K562 (cell line): Measurements from ENCODE around the gene SLC28A1. TPM values are rescaled to one million over a fixed set of nuclear protein-coding genes. Genes with fewer than 3 reads are reported as not detected.
A peak's percentile ranks its signal among the peaks of the same experiment; 100 is the strongest.

ENCODE experiments used
- BRCA1 ChIP-seq, 2 experiments: fragments of 450-650 bp in 1 of 2; sonication (generic) in 1 of 2; formaldehyde crosslinking in 1 of 2; IDR thresholded peaks; 2 replicates each; pipeline versions ENCODE4 v1.5.0 to v1.6.1; 2017 to 2020; ENCODE audit warnings: mild to moderate bottlenecking in 1 of 2, missing genetic modification reagents in 1 of 2
- IRF2 ChIP-seq: sonication (generic); formaldehyde crosslinking; IDR thresholded peaks from 2 replicates; pipeline ENCODE4 v1.8.1; 2022; ENCODE audit warnings: mild to moderate bottlenecking, missing genetic modification reagents
- JUND ChIP-seq, 2 experiments: IDR thresholded peaks; 2 replicates in 1 of 2; 3 replicates in 1 of 2; pipeline ENCODE4 v1.6.1; 2011; ENCODE audit warnings: borderline replicate concordance in 2 of 2, low read depth in 2 of 2, low read length in 2 of 2, improper control_type of control experiment in 1 of 2, missing biosample characterization in 1 of 2, missing genetic modification characterization in 1 of 2, missing genetic modification reagents in 1 of 2
- KLF16 ChIP-seq: IDR thresholded peaks from 2 replicates; pipeline ENCODE4 v1.6.1; 2016; ENCODE audit warnings: antibody characterized with exemption
- MAFG ChIP-seq: fragments of 450-650 bp; conservative IDR thresholded peaks from 2 replicates; pipeline ENCODE4 v1.6.1; 2016; ENCODE audit warnings: missing genetic modification characterization, missing compliant biosample characterization
- MLLT1 ChIP-seq, 2 experiments: fragments of 450-650 bp; IDR thresholded peaks; 2 replicates each; pipeline ENCODE4 v1.6.1; 2016
- SMAD2 ChIP-seq: fragments of 150-350 bp; IDR thresholded peaks from 2 replicates; pipeline ENCODE4 v1.6.1; 2014; ENCODE audit warnings: low read depth, mild to moderate bottlenecking, low read length
- SNIP1 ChIP-seq: fragments of 450-650 bp; IDR thresholded peaks from 2 replicates; pipeline ENCODE4 v1.7.1; 2017; ENCODE audit warnings: low read depth, mild to moderate bottlenecking
- TAL1 ChIP-seq: fragments of 450-650 bp; IDR thresholded peaks from 2 replicates; pipeline ENCODE4 v1.6.1; 2016; ENCODE audit warnings: mild to moderate bottlenecking
- TRIM28 ChIP-seq: fragments of 450-650 bp; IDR thresholded peaks from 2 replicates; pipeline ENCODE4 v1.6.1; 2017
- VEZF1 ChIP-seq: fragments of 200-800 bp; sonication (Bioruptor generic); IDR thresholded peaks from 2 replicates; pipeline ENCODE4 v1.6.1; 2017; ENCODE audit warnings: missing genetic modification characterization, missing compliant biosample characterization
- ZNF282 ChIP-seq: sonication (generic); formaldehyde crosslinking; IDR thresholded peaks from 2 replicates; pipeline ENCODE4 v1.8.1; 2023; ENCODE audit warnings: missing genetic modification reagents
- ZNF778 ChIP-seq: fragments of 450-650 bp; formaldehyde crosslinking; IDR thresholded peaks from 2 replicates; pipeline ENCODE4 v1.4.0; 2020; ENCODE audit warnings: mild to moderate bottlenecking, moderate library complexity
- polyA plus RNA-seq, 8 experiments: library from polyadenylated mRNA; depleted of rRNA in 4 of 8; stranded (reverse) in 5 of 8; unstranded in 3 of 8; fragments of >200 nt; fragmentation: Nextera tagmentation in 2 of 8; fragmentation: Illumina TruSeq in 1 of 8; extraction: Ambion mirVana in 2 of 8; extraction: Trizol in 1 of 8; gene quantifications; 2 replicates each; pipeline versions ENCODE4 v1.2.1 to v1.2.3, GENCODE V29; 2011 to 2014; ENCODE audit warnings: inconsistent platforms in 1 of 8, missing spikeins in 1 of 8
- total RNA-seq, 7 experiments: library from RNA; depleted of rRNA in 6 of 7; stranded (reverse); fragments of >200 nt in 6 of 7; fragmentation: Illumina TruSeq in 2 of 7; extraction: Trizol in 2 of 7; gene quantifications; 2 replicates each; pipeline versions ENCODE4 v1.2.1 to v1.2.3, GENCODE V29; 2011 to 2021; ENCODE audit warnings: low replicate concordance in 1 of 7
- TF ChIP-seq, protein P1 (sequence below): sonication (generic); formaldehyde crosslinking; IDR thresholded peaks from 2 replicates; pipeline ENCODE4 v1.9.0; 2022; ENCODE audit warnings: mild to moderate bottlenecking, missing genetic modification reagents
- TF ChIP-seq, protein P2 (sequence below): fragments of 450-650 bp; IDR thresholded peaks from 2 replicates; pipeline ENCODE4 v1.7.1; 2018; ENCODE audit warnings: mild to moderate bottlenecking, low read depth; ENCODE audit not compliant: partially characterized antibody
- TF ChIP-seq, protein P3 (sequence below): fragments of 450-650 bp; IDR thresholded peaks from 2 replicates; pipeline ENCODE4 v1.6.1; 2014; ENCODE audit warnings: low read depth, mild to moderate bottlenecking, moderate library complexity, borderline replicate concordance
- TF ChIP-seq, protein P4 (sequence below): sonication (generic); formaldehyde crosslinking; IDR thresholded peaks from 2 replicates; pipeline ENCODE4 v1.8.0; 2022; ENCODE audit warnings: mild to moderate bottlenecking, missing genetic modification reagents, borderline replicate concordance

The SLC28A1 gene
- total and polyA plus RNA-seq, 9 of the 15 experiments (the other 6 are each of a cell fraction or from before 2014, with no cell fraction given): 0.04 TPM; not detected in 8

GRCh38 chr15:84955089-84955848 is 70.8 kb downstream of the SLC28A1 start (continued):
- TF ChIP-seq VEZF1: no peak
- TF ChIP-seq IRF2 (CRISPR knock-in tag): no peak
- TF ChIP-seq, protein P1, sequence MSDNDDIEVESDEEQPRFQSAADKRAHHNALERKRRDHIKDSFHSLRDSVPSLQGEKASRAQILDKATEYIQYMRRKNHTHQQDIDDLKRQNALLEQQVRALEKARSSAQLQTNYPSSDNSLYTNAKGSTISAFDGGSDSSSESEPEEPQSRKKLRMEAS (CRISPR knock-in tag): no peak
- TF ChIP-seq JUND (IDR thresholded peaks at IDR 0.05; ENCODE audit: borderline replicate concordance, low read depth, low read length): peak; percentile 19; the same call in 1 of the 2 replicates
- peak; percentile 44; the same call in 1 of the 3 replicates for TF ChIP-seq JUND (tag; IDR thresholded peaks at IDR 0.05; ENCODE audit: borderline replicate concordance, low read depth, low read length)
- no peak for TF ChIP-seq TAL1
- TF ChIP-seq, protein P2, sequence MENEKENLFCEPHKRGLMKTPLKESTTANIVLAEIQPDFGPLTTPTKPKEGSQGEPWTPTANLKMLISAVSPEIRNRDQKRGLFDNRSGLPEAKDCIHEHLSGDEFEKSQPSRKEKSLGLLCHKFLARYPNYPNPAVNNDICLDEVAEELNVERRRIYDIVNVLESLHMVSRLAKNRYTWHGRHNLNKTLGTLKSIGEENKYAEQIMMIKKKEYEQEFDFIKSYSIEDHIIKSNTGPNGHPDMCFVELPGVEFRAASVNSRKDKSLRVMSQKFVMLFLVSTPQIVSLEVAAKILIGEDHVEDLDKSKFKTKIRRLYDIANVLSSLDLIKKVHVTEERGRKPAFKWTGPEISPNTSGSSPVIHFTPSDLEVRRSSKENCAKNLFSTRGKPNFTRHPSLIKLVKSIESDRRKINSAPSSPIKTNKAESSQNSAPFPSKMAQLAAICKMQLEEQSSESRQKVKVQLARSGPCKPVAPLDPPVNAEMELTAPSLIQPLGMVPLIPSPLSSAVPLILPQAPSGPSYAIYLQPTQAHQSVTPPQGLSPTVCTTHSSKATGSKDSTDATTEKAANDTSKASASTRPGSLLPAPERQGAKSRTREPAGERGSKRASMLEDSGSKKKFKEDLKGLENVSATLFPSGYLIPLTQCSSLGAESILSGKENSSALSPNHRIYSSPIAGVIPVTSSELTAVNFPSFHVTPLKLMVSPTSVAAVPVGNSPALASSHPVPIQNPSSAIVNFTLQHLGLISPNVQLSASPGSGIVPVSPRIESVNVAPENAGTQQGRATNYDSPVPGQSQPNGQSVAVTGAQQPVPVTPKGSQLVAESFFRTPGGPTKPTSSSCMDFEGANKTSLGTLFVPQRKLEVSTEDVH: no peak
- no peak for TF ChIP-seq BRCA1 (IDR thresholded peaks at IDR 0.05)
- no peak for TF ChIP-seq BRCA1 (CRISPR knock-in tag; IDR thresholded peaks at IDR 0.05)
- no peak for TF ChIP-seq MLLT1 (IDR thresholded peaks at IDR 0.05)
- TF ChIP-seq, protein P3, sequence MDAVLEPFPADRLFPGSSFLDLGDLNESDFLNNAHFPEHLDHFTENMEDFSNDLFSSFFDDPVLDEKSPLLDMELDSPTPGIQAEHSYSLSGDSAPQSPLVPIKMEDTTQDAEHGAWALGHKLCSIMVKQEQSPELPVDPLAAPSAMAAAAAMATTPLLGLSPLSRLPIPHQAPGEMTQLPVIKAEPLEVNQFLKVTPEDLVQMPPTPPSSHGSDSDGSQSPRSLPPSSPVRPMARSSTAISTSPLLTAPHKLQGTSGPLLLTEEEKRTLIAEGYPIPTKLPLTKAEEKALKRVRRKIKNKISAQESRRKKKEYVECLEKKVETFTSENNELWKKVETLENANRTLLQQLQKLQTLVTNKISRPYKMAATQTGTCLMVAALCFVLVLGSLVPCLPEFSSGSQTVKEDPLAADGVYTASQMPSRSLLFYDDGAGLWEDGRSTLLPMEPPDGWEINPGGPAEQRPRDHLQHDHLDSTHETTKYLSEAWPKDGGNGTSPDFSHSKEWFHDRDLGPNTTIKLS: no peak
- TF ChIP-seq, protein P4, sequence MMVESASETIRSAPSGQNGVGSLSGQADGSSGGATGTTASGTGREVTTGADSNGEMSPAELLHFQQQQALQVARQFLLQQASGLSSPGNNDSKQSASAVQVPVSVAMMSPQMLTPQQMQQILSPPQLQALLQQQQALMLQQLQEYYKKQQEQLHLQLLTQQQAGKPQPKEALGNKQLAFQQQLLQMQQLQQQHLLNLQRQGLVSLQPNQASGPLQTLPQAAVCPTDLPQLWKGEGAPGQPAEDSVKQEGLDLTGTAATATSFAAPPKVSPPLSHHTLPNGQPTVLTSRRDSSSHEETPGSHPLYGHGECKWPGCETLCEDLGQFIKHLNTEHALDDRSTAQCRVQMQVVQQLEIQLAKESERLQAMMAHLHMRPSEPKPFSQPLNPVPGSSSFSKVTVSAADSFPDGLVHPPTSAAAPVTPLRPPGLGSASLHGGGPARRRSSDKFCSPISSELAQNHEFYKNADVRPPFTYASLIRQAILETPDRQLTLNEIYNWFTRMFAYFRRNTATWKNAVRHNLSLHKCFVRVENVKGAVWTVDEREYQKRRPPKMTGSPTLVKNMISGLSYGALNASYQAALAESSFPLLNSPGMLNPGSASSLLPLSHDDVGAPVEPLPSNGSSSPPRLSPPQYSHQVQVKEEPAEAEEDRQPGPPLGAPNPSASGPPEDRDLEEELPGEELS (CRISPR knock-in tag): no peak
- no peak for TF ChIP-seq SNIP1
- no peak for TF ChIP-seq TRIM28
- TF ChIP-seq SMAD2: no peak
- TF ChIP-seq MAFG (tag): peak; percentile 76
- TF ChIP-seq KLF16: no peak
- no peak for TF ChIP-seq ZNF282 (CRISPR knock-in tag)
- no peak for TF ChIP-seq ZNF778
